ENCODE results near the gene PPP1CC.

GRCh38 chr12:110684312-110684836 is 58.3 kb downstream of the PPP1CC start:
- no peak for TF ChIP-seq RAD21 (IDR thresholded peaks at IDR 0.05; ENCODE audit: low read length)
- TF ChIP-seq YY1 (IDR thresholded peaks at IDR 0.05; ENCODE audit: low read depth): no peak
- TF ChIP-seq, protein P1, sequence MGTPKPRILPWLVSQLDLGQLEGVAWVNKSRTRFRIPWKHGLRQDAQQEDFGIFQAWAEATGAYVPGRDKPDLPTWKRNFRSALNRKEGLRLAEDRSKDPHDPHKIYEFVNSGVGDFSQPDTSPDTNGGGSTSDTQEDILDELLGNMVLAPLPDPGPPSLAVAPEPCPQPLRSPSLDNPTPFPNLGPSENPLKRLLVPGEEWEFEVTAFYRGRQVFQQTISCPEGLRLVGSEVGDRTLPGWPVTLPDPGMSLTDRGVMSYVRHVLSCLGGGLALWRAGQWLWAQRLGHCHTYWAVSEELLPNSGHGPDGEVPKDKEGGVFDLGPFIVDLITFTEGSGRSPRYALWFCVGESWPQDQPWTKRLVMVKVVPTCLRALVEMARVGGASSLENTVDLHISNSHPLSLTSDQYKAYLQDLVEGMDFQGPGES (IDR thresholded peaks at IDR 0.05; ENCODE audit: low read depth, low read length): no peak
- no peak for TF ChIP-seq MXI1 (IDR thresholded peaks at IDR 0.05; ENCODE audit: low read depth, low read length)
- TF ChIP-seq, protein P2, sequence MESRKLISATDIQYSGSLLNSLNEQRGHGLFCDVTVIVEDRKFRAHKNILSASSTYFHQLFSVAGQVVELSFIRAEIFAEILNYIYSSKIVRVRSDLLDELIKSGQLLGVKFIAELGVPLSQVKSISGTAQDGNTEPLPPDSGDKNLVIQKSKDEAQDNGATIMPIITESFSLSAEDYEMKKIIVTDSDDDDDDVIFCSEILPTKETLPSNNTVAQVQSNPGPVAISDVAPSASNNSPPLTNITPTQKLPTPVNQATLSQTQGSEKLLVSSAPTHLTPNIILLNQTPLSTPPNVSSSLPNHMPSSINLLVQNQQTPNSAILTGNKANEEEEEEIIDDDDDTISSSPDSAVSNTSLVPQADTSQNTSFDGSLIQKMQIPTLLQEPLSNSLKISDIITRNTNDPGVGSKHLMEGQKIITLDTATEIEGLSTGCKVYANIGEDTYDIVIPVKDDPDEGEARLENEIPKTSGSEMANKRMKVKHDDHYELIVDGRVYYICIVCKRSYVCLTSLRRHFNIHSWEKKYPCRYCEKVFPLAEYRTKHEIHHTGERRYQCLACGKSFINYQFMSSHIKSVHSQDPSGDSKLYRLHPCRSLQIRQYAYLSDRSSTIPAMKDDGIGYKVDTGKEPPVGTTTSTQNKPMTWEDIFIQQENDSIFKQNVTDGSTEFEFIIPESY (IDR thresholded peaks at IDR 0.05; ENCODE audit: borderline replicate concordance, low read depth): no peak
- no peak for TF ChIP-seq SMC3 (IDR thresholded peaks at IDR 0.05; ENCODE audit: low read depth, low read length)
- TF ChIP-seq, protein P3, sequence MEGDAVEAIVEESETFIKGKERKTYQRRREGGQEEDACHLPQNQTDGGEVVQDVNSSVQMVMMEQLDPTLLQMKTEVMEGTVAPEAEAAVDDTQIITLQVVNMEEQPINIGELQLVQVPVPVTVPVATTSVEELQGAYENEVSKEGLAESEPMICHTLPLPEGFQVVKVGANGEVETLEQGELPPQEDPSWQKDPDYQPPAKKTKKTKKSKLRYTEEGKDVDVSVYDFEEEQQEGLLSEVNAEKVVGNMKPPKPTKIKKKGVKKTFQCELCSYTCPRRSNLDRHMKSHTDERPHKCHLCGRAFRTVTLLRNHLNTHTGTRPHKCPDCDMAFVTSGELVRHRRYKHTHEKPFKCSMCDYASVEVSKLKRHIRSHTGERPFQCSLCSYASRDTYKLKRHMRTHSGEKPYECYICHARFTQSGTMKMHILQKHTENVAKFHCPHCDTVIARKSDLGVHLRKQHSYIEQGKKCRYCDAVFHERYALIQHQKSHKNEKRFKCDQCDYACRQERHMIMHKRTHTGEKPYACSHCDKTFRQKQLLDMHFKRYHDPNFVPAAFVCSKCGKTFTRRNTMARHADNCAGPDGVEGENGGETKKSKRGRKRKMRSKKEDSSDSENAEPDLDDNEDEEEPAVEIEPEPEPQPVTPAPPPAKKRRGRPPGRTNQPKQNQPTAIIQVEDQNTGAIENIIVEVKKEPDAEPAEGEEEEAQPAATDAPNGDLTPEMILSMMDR (IDR thresholded peaks at IDR 0.05): no peak
- no peak for TF ChIP-seq EP300 (IDR thresholded peaks at IDR 0.05; ENCODE audit: borderline replicate concordance in 1 of 2, low read depth in 1 of 2, low read length in 1 of 2)
- TF ChIP-seq POLR2AphosphoS5 (IDR thresholded peaks at IDR 0.05; ENCODE audit: low read depth, low read length): no peak
- TF ChIP-seq GATA2 (CRISPR knock-in tag; IDR thresholded peaks at IDR 0.05): no peak
- no peak for TF ChIP-seq SIN3A (IDR thresholded peaks at IDR 0.05; ENCODE audit: borderline replicate concordance, low read depth, low read length)
- TF ChIP-seq RFX5 (IDR thresholded peaks at IDR 0.05; ENCODE audit: low read length): no peak
- no peak for TF ChIP-seq REST (IDR thresholded peaks at IDR 0.05; ENCODE audit: low read depth, low read length)

Measured in SK-N-SH (cell line).